GM19193 (cell line): ENCODE data around the gene DCLK1.

Experiments used
- POLR2A ChIP-seq: IDR thresholded peaks from 4 replicates; pipeline ENCODE4 v1.6.1; 2011; ENCODE audit not compliant: insufficient read depth, insufficient read length; ENCODE audit errors: extremely low read depth

DCLK1 gene

GRCh38 chr13:35936246-35936978, 194.8 kb downstream of the DCLK1 start:
- no peak for TF ChIP-seq POLR2A

- TF ChIP-seq POLR2A, result no peak
Measured at GRCh38 chr13:35930665-35931631, 200.2 kb downstream of the DCLK1 start.

GRCh38 chr13:35927567-35928021, 203.6 kb downstream of the DCLK1 start:
- no peak for TF ChIP-seq POLR2A

- TF ChIP-seq POLR2A, result no peak
Measured at GRCh38 chr13:35926859-35927530, 204.2 kb downstream of the DCLK1 start.

GRCh38 chr13:35925669-35926068, 205.5 kb downstream of the DCLK1 start:
- no peak for TF ChIP-seq POLR2A

GRCh38 chr13:35923347-35923746, 207.8 kb downstream of the DCLK1 start:
- no peak for TF ChIP-seq POLR2A

- TF ChIP-seq POLR2A, result no peak
Measured at GRCh38 chr13:35920816-35921215, 210.4 kb downstream of the DCLK1 start.

- no peak for TF ChIP-seq POLR2A
Measured at GRCh38 chr13:35917942-35918645, 213.1 kb downstream of the DCLK1 start.

- no peak for TF ChIP-seq POLR2A
Measured at GRCh38 chr13:35917252-35917941, 213.8 kb downstream of the DCLK1 start.

- no peak for TF ChIP-seq POLR2A
Measured at GRCh38 chr13:35916146-35916545, 215.0 kb downstream of the DCLK1 start.

- TF ChIP-seq POLR2A, result no peak
Measured at GRCh38 chr13:35914662-35915061, 216.5 kb downstream of the DCLK1 start.

- TF ChIP-seq POLR2A, result no peak
Measured at GRCh38 chr13:35912841-35913240, 218.3 kb downstream of the DCLK1 start.

GRCh38 chr13:35909837-35910540, 221.2 kb downstream of the DCLK1 start:
- TF ChIP-seq POLR2A, result no peak
